AG09309 (cell line): Measurements from ENCODE around the gene PARD6B.
A peak's percentile ranks its signal among the peaks of the same experiment; 100 is the strongest.

Experiments used
- DNase-seq: peaks from one replicate; pipeline ENCODE4 v3.0.0-alpha.2; 2010; ENCODE audit warnings: low read depth
- H3K4me3 ChIP-seq: 2 replicates; pipeline ENCODE4 v1.5.1; 2011; ENCODE audit warnings: mild to moderate bottlenecking, low read depth, low read length, moderate library complexity; ENCODE audit not compliant: control insufficient read depth
- CTCF ChIP-seq: IDR thresholded peaks from 2 replicates; pipeline ENCODE4 v1.5.1; 2011; ENCODE audit warnings: mild to moderate bottlenecking, low read depth, low read length, inconsistent platforms; ENCODE audit not compliant: insufficient read depth, control insufficient read depth; ENCODE audit errors: missing control alignments

PARD6B gene

GRCh38 chr20:50724851-50725723 is 6.3 kb upstream of the PARD6B start:
- H3K4me3 ChIP-seq, result no peak overlapping the region; the same call in 1 of the 2 replicates
- no peak for TF ChIP-seq CTCF
- peak; percentile 86 for DNase-seq

- no peak for TF ChIP-seq CTCF
- no peak for DNase-seq
Observed at GRCh38 chr20:50725724-50726005, 5.7 kb upstream of the PARD6B start.

GRCh38 chr20:50726955-50727791 is 4.2 kb upstream of the PARD6B start:
- TF ChIP-seq CTCF, result no peak
- no peak overlapping the region for H3K4me3 ChIP-seq
- DNase-seq, result no peak

More at GRCh38 chr20:50725724-50726005, 5.7 kb upstream of the PARD6B start:
- H3K4me3 ChIP-seq, result no peak overlapping the region

- no peak for DNase-seq
- TF ChIP-seq CTCF, result no peak
Observed at GRCh38 chr20:50727792-50728485, 3.4 kb upstream of the PARD6B start.

GRCh38 chr20:50728486-50728980 is 2.8 kb upstream of the PARD6B start:
- H3K4me3 ChIP-seq, result no peak overlapping the region
- TF ChIP-seq CTCF, result no peak
- no peak for DNase-seq

More at GRCh38 chr20:50727792-50728485, 3.4 kb upstream of the PARD6B start:
- no peak overlapping the region for H3K4me3 ChIP-seq
